HCT116 (cell line): ENCODE results near the gene PSENEN.

ENCODE experiments used
- ATF3 ChIP-seq: IDR thresholded peaks from 2 replicates; pipeline ENCODE4 v1.6.1; 2012
- CTCF ChIP-seq, 3 experiments: fragments of 200-600 bp in 1 of 3; sonication (generic) in 1 of 3; IDR thresholded peaks in 2 of 3; conservative IDR thresholded peaks in 1 of 3; 2 replicates each; pipeline ENCODE4 v1.5.1; 2012 to 2017; ENCODE audit warnings: low read depth in 2 of 3, low read length in 2 of 3, antibody characterized with exemption in 1 of 3, borderline replicate concordance in 1 of 3, control low read depth in 1 of 3, mild to moderate bottlenecking in 1 of 3, mixed read lengths in 1 of 3, mixed run types in 1 of 3, moderate library complexity in 1 of 3; ENCODE audit not compliant: insufficient read depth in 1 of 3
- EGR1 ChIP-seq: IDR thresholded peaks from 2 replicates; pipeline ENCODE4 v1.6.1; 2012; ENCODE audit warnings: low read depth
- EZH2 ChIP-seq: fragments of 200-600 bp; sonication (generic); IDR thresholded peaks from 2 replicates; pipeline ENCODE4 v1.6.1; 2017; ENCODE audit warnings: antibody characterized with exemption, mixed run types
- FOSL1 ChIP-seq: IDR thresholded peaks from 2 replicates; pipeline ENCODE4 v1.6.1; 2012; ENCODE audit warnings: low read depth
- JUND ChIP-seq: IDR thresholded peaks from 2 replicates; pipeline ENCODE4 v1.6.1; 2012
- MAX ChIP-seq: IDR thresholded peaks from 2 replicates; pipeline ENCODE4 v1.6.1; 2012
- POLR2A ChIP-seq: IDR thresholded peaks from 2 replicates; pipeline ENCODE4 v1.7.0; 2011; ENCODE audit warnings: borderline replicate concordance; ENCODE audit not compliant: insufficient read depth, insufficient read length; ENCODE audit errors: extremely low read depth
- POLR2AphosphoS5 ChIP-seq: IDR thresholded peaks from 2 replicates; pipeline ENCODE4 v1.6.1; 2011; ENCODE audit warnings: mild to moderate bottlenecking, low read depth, low read length, moderate library complexity
- RAD21 ChIP-seq: IDR thresholded peaks from 2 replicates; pipeline ENCODE4 v1.6.1; 2012; ENCODE audit warnings: low read depth, mild to moderate bottlenecking
- REST ChIP-seq: IDR thresholded peaks from 2 replicates; pipeline ENCODE4 v1.6.1; 2012; ENCODE audit warnings: low read depth
- SIN3A ChIP-seq: IDR thresholded peaks from 2 replicates; pipeline ENCODE4 v1.6.1; 2012; ENCODE audit warnings: low read depth
- YY1 ChIP-seq: IDR thresholded peaks from 2 replicates; pipeline ENCODE4 v1.6.1; 2011; ENCODE audit warnings: low read length, low read depth, moderate library complexity, mild to moderate bottlenecking; ENCODE audit not compliant: insufficient replicate concordance; ENCODE audit errors: extremely low read depth
- ZBTB33 ChIP-seq: IDR thresholded peaks from 2 replicates; pipeline ENCODE4 v1.6.1; 2011; ENCODE audit warnings: mild to moderate bottlenecking, low read length, moderate library complexity; ENCODE audit not compliant: insufficient replicate concordance; ENCODE audit errors: extremely low read depth

- TF ChIP-seq POLR2AphosphoS5 (no peak), YY1 (no peak), CTCF (IDR thresholded peaks at IDR 0.05 in 2 of 3, conservative IDR thresholded peaks at IDR 0.05 in 1 of 3; ENCODE audit: borderline replicate concordance in 1 of 3, insufficient read depth in 1 of 3, low read depth in 2 of 3, low read length in 2 of 3) (no peak), SIN3A (no peak), EZH2 (no peak), ATF3 (no peak), JUND (no peak), REST (no peak), EGR1 (no peak), POLR2A (no peak), FOSL1 (no peak), MAX (no peak), ZBTB33 (no peak), RAD21 (no peak)
Measured at GRCh38 chr19:35789978-35790944, 44.8 kb downstream of the PSENEN start.
